Tongue (tissue), 2 donors: ENCODE results near the gene USP17L29. TPM values are rescaled to one million over a fixed set of nuclear protein-coding genes. Genes with fewer than 3 reads are reported as not detected.
A peak's percentile ranks its signal among the peaks of the same experiment; 100 is the strongest.
"Not testable (repeated sequence)": the region's sequence is repeated elsewhere in the genome, so short reads cannot be mapped to it uniquely, and the experiment has no call there.

Source experiments
- DNase-seq: peaks from one replicate; pipeline ENCODE4 v3.0.0-alpha.2; 2015
- total RNA-seq: library from RNA; depleted of rRNA; stranded (reverse); fragments of >200 nt; gene quantifications from one replicate; pipeline ENCODE4 v1.2.3, GENCODE V29; 2014

USP17L29 gene
- not detected for total RNA-seq

GRCh38 chr4:9353338-9353737 lies at the start of gene USP17L29:
Gene USP17L29 (plus strand): TSS chr4:9353638. CDS start chr4:9353638, 0 bp downstream.
- not testable (repeated sequence) for DNase-seq

GRCh38 chr4:9324191-9324590 lies 29.2 kb upstream of the USP17L29 start:
- not testable (repeated sequence) for DNase-seq

- not testable (repeated sequence) for DNase-seq
These were observed 28.6 kb upstream of the USP17L29 start, which contains the start of gene USP17L24 for GRCh38 chr4:9324865-9325264. Gene USP17L24 (plus strand): TSS chr4:9325165. CDS start chr4:9325165, 0 bp downstream.

- not testable (repeated sequence) for DNase-seq
These were observed 23.8 kb upstream of the USP17L29 start, which contains the start of gene USP17L25 for GRCh38 chr4:9329611-9330010. Gene USP17L25 (plus strand): TSS chr4:9329911. CDS start chr4:9329911, 0 bp downstream.

- not testable (repeated sequence) for DNase-seq
These were observed 19.1 kb upstream of the USP17L29 start, which contains the start of gene USP17L26 for GRCh38 chr4:9334358-9334757. Gene USP17L26 (plus strand): TSS chr4:9334658. CDS start chr4:9334658, 0 bp downstream.

GRCh38 chr4:9339103-9339502 lies 14.3 kb upstream of the USP17L29 start, which contains the start of gene USP17L5:
Gene USP17L5 (plus strand): TSS chr4:9339403. CDS start chr4:9339403, 0 bp downstream.
- not testable (repeated sequence) for DNase-seq

- DNase-seq, result not testable (repeated sequence)
These were observed 9.6 kb upstream of the USP17L29 start, which contains the start of gene USP17L27 for GRCh38 chr4:9343848-9344247. Gene USP17L27 (plus strand): TSS chr4:9344148. CDS start chr4:9344148, 0 bp downstream.

- not testable (repeated sequence) for DNase-seq
These were observed 4.8 kb upstream of the USP17L29 start, which contains the start of gene USP17L28 for GRCh38 chr4:9348593-9348992. Gene USP17L28 (plus strand): TSS chr4:9348893. CDS start chr4:9348893, 0 bp downstream.

- not testable (repeated sequence) for DNase-seq
These were observed 2.6 kb upstream of the USP17L29 start for GRCh38 chr4:9350866-9351265.

- not testable (repeated sequence) for DNase-seq
These were observed 9.4 kb downstream of the USP17L29 start, which contains the start of gene USP17L30 for GRCh38 chr4:9362829-9363228. Gene USP17L30 (plus strand): TSS chr4:9363129. CDS start chr4:9363129, 0 bp downstream.

- DNase-seq, result not testable (repeated sequence)
These were observed 26.4 kb downstream of the USP17L29 start for GRCh38 chr4:9379881-9380280.

- peak; percentile 1 for DNase-seq
These were observed 27.6 kb downstream of the USP17L29 start for GRCh38 chr4:9381012-9381534.

- DNase-seq, result no peak
These were observed 30.7 kb downstream of the USP17L29 start for GRCh38 chr4:9384126-9384525.

- not testable (repeated sequence) for DNase-seq
These were observed 35.6 kb downstream of the USP17L29 start for GRCh38 chr4:9389001-9389400.

Other genes with a start within 250 kb of the USP17L29 start
- not detected for gene FAM90A26, start 183.2 kb upstream of the USP17L29 start, total RNA-seq
- gene USP17L10, start 143.0 kb upstream of the USP17L29 start, total RNA-seq, result not detected
- gene USP17L11, start 138.2 kb upstream of the USP17L29 start, total RNA-seq, result not detected
- not detected for gene USP17L12, start 133.5 kb upstream of the USP17L29 start, total RNA-seq
- not detected for gene USP17L13, start 128.7 kb upstream of the USP17L29 start, total RNA-seq
- not detected for gene USP17L15, start 119.3 kb upstream of the USP17L29 start, total RNA-seq
- gene USP17L17, start 109.8 kb upstream of the USP17L29 start, total RNA-seq, result not detected
- gene USP17L18, start 105.0 kb upstream of the USP17L29 start, total RNA-seq, result not detected
- gene USP17L19, start 100.3 kb upstream of the USP17L29 start, total RNA-seq, result not detected
- not detected for gene USP17L20, start 95.5 kb upstream of the USP17L29 start, total RNA-seq
- not detected for gene USP17L21, start 90.8 kb upstream of the USP17L29 start, total RNA-seq
- gene USP17L22, start 86.0 kb upstream of the USP17L29 start, total RNA-seq, result not detected
- gene USP17L24, start 28.5 kb upstream of the USP17L29 start, total RNA-seq, result not detected
- not detected for gene USP17L25, start 23.7 kb upstream of the USP17L29 start, total RNA-seq
- gene USP17L26, start 19.0 kb upstream of the USP17L29 start, total RNA-seq, result not detected
- gene USP17L5, start 14.2 kb upstream of the USP17L29 start, total RNA-seq, result not detected
- gene USP17L27, start 9.5 kb upstream of the USP17L29 start, total RNA-seq, result not detected
- gene USP17L28, start 4.7 kb upstream of the USP17L29 start, total RNA-seq, result not detected
- not detected for gene USP17L30, start 9.5 kb downstream of the USP17L29 start, total RNA-seq
- gene DEFB131A, start 90.8 kb downstream of the USP17L29 start, total RNA-seq, result not detected